Aorta (tissue), 5 donors: ENCODE measurements around the gene SLC1A6. TPM values are rescaled to one million over a fixed set of nuclear protein-coding genes. Genes with fewer than 3 reads are reported as not detected.
"Not testable (repeated sequence)": the region's sequence is repeated elsewhere in the genome, so short reads cannot be mapped to it uniquely, and the experiment has no call there.

ENCODE experiments used
- ATAC-seq: fragments of 200-7000 bp; cut with Tn5 transposase; one replicate; pipeline ENCODE4 v1.9.1; 2022; ENCODE audit warnings: moderate library complexity; ENCODE audit not compliant: low FRiP score
- DNase-seq, 2 donors: peaks; one replicate each; pipeline ENCODE4 v3.0.0-alpha.2; 2020
- H3K27ac ChIP-seq, 2 donors: one replicate each; pipeline ENCODE4 v1.5.1; 2013; ENCODE audit warnings: low read length in 2 of 2, mild to moderate bottlenecking in 2 of 2, moderate library complexity in 2 of 2, control low read depth in 1 of 2, inconsistent platforms in 1 of 2, low read depth in 1 of 2
- H3K27me3 ChIP-seq, 2 donors: one replicate each; pipeline ENCODE4 v1.6.1; 2013; ENCODE audit warnings: control low read depth in 1 of 2, low read length in 1 of 2, mild to moderate bottlenecking in 1 of 2, moderate library complexity in 1 of 2; ENCODE audit not compliant: insufficient read depth in 2 of 2, control insufficient read depth in 1 of 2
- H3K36me3 ChIP-seq, 2 donors: one replicate each; pipeline ENCODE4 v1.6.1; 2013; ENCODE audit warnings: control low read depth in 1 of 2, low read length in 1 of 2, mild to moderate bottlenecking in 1 of 2; ENCODE audit not compliant: insufficient read depth in 2 of 2, control insufficient read depth in 1 of 2
- H3K4me1 ChIP-seq, 2 donors: one replicate each; pipeline ENCODE4 v1.6.1; 2013; ENCODE audit warnings: low read length in 2 of 2, control low read depth in 1 of 2, mild to moderate bottlenecking in 1 of 2, moderate library complexity in 1 of 2; ENCODE audit not compliant: insufficient read depth in 2 of 2, control insufficient read depth in 1 of 2
- H3K4me3 ChIP-seq, 2 donors: one replicate each; pipeline ENCODE4 v1.5.1; 2013; ENCODE audit warnings: low read length in 2 of 2, control low read depth in 1 of 2, mild to moderate bottlenecking in 1 of 2
- H3K9me3 ChIP-seq: one replicate; pipeline ENCODE4 v1.6.1; 2013; ENCODE audit warnings: mild to moderate bottlenecking, low read length; ENCODE audit not compliant: control insufficient read depth
- WGBS, 2 donors: extraction: QIAGEN DNeasy Blood & Tissue Kit; methylation state at CpG; one replicate each; pipeline ENCODE4 v1.1.7; 2013; 5-methylcytosine and 5-hydroxymethylcytosine counted together
- intact Hi-C, 2 donors: fragments of 100-400 bp; cut with DNase I; formaldehyde crosslinking; loops; one replicate each; pipeline versions ENCODE4 v1.14.2 to v1.15.0; 2022
- long read RNA-seq, 2 donors: library from polyadenylated mRNA; unstranded; transcript quantifications; one replicate each; pipeline ENCODE4 v2.0.0, GENCODE V29; 2020 to 2021
- polyA plus RNA-seq, 2 donors: library from polyadenylated mRNA; stranded (reverse); fragments of 200-250 nt; gene quantifications; one replicate each; pipeline ENCODE4 v1.2.3, GENCODE V29; 2013
- total RNA-seq, 2 donors: library from RNA; stranded (reverse); fragmentation: NEBNext Ultra II Directional; extraction: Animal tissue kit (Norgen Biotek cat#: 25700); gene quantifications; one replicate each; pipeline ENCODE4 v1.2.1, GENCODE V29; 2021
- donor health status: healthy with polysubstance abuse.
- donor health status: Bipolar disorder and iron deficiency.
- donor health status: DM: no; HTN: no; CAD: no.
- donor health status: DM: no; HTN: no; CAD: no.
- donor health status: DM: yes; HTN: yes; CAD: no.

SLC1A6 gene
- total RNA-seq: not detected
- polyA plus RNA-seq: under 1 TPM in 1 of 2 donors, not detected in 1; 0.13 TPM
- long read RNA-seq, donor 1: 0 reads
- long read RNA-seq, donor 2: 0 reads

DNA sequence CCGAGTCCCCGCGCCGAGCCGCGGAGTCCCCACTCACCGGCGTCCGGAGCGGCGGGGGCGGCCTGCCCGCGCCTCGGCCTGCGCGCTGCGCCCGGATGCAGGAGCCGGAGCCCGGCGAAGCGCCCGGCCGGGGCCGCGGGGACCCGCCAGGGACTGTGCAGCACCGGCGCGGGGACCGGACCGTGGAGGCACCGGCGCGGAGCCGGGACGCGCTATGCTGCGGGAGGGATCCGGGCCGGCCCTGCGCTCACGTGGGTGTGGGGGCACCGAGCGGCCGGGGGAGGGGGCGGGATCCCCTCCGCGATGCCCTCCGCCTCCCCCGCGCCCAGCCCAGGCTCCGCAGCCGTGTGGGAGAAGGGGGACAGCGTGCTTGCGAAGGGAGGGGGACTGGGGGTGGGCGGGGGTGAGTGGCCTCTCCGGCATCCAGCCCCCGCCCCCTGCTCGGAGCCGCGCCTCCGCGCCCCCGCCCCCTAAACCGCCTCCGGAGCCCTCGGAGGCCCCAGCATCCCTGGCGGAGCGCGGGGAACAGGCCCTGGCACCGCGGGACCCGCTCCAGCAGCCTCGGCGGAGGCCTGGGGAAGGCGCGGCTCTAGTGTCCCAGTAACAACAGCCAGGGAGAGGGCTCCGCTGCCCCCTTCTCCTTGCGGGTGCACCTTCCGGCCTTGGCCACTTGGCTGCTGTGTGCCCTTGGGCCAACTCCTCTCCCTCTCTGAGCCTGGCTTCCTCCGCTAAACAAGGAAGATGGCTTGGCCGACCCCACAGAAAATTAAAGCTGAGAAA, at the start of gene SLC1A6:
SLC1A6 (minus strand) TSS at position 389 of the 780 bp plus-strand sequence. CDS start 6,954 bp downstream, outside the sequence.
- peaks cover 0 to 3% of the 10 kb centered on the region in 2 donors for H3K27me3 ChIP-seq
- H3K4me3 ChIP-seq: no peak within 1 kb of the TSS
- no peak within 1 kb of the TSS for H3K27ac ChIP-seq
- H3K36me3 ChIP-seq: no peaks in the 10 kb centered on the region
- no peaks in the 10 kb centered on the region for H3K9me3 ChIP-seq
- ATAC-seq (no peak), DNase-seq (no peak)
- no peaks in the 10 kb centered on the region for H3K4me1 ChIP-seq
- 1 to 2% methylated on average over 41 to 84 of the region's 84 CpGs for WGBS, 2 donors
- intact Hi-C loops: no loop called here

DNA sequence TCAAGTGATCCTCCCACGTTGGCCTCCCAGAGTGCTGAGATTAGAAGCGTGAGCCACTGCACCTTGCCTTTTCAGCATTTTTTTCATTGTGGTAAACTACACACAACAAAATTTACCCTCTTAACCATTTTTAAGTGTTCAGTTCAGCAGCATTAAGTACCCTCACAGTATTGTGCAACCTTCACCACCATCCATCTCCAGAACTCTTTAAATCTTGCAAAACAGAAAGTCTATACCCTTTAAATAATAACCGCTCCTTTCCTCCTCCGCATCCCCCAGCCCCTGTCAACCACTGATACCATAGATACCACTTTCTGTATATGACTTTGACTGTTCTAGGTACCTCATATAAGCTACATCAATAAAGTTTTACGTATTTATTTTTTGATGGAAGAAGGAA, 48.8 kb upstream of the SLC1A6 start:
- Histone ChIP-seq H3K27me3 (no peaks in the 10 kb centered on the region), H3K4me1 (no peaks in the 10 kb centered on the region), H3K4me3 (no peak overlapping the region), H3K27ac (no peak overlapping the region), H3K9me3 (no peaks in the 10 kb centered on the region), H3K36me3 (no peaks in the 10 kb centered on the region)
- ATAC-seq: no peak
- intact Hi-C loops: no loop called here
- no peak for DNase-seq
- 70% methylated on average over 5 of the region's 5 CpGs for WGBS, 2 donors

DNA sequence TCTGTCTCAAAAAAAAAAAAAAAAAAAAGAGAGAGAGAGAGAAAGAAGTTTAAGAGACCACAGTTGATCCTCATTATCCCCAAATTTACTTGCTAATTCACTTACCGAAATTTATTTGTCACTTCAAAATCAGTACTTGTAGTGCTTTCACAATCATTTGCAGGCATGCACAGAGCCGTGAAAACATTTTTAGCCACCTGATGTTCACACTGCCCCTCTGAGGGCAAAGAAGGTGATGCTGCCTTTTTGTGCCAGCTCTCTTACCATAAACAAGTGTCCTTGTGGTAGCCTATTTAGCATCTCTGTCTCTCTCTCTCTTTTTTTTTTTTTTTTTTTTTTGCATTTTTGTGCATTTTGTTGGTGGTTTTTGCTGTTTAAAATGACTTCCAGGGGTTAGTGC, 45.6 kb upstream of the SLC1A6 start:
- Histone ChIP-seq H3K9me3 (no peaks in the 10 kb centered on the region), H3K27ac (no peak overlapping the region), H3K36me3 (no peaks in the 10 kb centered on the region), H3K27me3 (no peaks in the 10 kb centered on the region), H3K4me1 (no peaks in the 10 kb centered on the region), H3K4me3 (no peak overlapping the region)
- ATAC-seq: no peak
- no peak for DNase-seq
- WGBS, 2 donors: 43 to 49% methylated on average over 2 of the region's 2 CpGs
- intact Hi-C loops: no loop called here

DNA sequence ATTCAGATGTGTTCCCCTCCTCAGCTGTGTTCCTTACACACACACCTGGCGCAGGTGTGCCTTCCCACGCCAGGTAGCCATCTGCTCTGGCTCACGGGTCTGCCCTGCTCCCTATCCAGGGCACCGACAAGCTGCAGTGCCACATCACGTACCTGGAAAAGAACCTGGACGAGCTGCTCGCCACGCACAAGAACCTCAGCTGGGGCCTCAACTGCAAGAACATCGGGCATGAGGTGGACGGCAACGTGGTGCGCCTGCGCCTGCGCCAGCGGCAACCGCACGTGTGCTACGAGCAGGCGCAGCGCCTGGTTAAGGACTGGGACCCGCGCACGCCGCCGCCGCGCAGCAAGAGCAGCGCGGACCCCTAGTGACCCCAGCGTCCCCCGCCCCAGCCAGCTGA, 43.1 kb upstream of the SLC1A6 start:
- DNase-seq (no peak), ATAC-seq (no peak)
- H3K27me3 ChIP-seq: no peaks in the 10 kb centered on the region
- H3K9me3 ChIP-seq: no peaks in the 10 kb centered on the region
- no peak overlapping the region for H3K27ac ChIP-seq
- H3K4me1 ChIP-seq: no peaks in the 10 kb centered on the region
- intact Hi-C loops: no loop called here
- WGBS, 2 donors: 19 to 23% methylated on average over 31 of the region's 31 CpGs
- no peaks in the 10 kb centered on the region for H3K36me3 ChIP-seq
- H3K4me3 ChIP-seq: no peak overlapping the region

DNA sequence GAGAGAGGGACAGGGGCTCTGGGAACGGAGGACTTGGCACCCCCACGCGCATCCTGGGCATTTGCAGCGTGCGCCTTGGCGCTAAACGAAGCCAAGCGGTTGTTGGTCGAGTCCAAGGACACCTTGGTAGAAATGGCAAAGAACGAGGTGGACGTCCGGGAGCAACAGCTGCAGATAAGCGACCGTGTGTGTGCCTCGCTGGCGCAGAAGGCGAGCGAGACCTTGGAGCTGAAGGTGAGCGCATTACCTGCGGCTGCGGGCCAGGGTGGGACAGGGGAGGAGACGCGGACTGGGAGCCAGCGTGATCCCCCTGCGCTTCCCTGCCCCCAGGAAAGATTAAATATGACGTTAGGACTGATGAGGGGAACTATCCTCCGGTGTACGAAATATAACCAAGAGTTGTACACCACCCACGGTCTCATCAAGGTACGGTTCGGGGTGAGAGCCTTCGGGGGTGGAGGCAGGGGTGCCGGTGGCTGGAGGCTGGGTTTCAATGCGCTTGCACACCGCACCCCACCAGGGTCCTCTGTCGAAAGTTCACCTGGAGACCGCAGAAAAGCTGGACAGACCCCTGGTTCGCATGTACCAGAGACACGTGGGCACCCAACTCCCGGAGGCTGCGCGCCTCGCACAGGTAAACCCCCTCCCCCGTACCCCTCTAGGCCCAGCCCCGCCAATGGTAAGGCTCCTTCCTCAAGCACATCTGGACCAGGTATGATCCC, 41.8 kb upstream of the SLC1A6 start:
- ATAC-seq: no peak
- no peak for DNase-seq
- Histone ChIP-seq H3K9me3 (no peaks in the 10 kb centered on the region), H3K36me3 (no peaks in the 10 kb centered on the region), H3K4me3 (no peak overlapping the region), H3K4me1 (no peaks in the 10 kb centered on the region), H3K27me3 (no peaks in the 10 kb centered on the region), H3K27ac (no peak overlapping the region)
- intact Hi-C loops: no loop called here
- WGBS, 2 donors: 69 to 76% methylated on average over 45 of the region's 45 CpGs

DNA sequence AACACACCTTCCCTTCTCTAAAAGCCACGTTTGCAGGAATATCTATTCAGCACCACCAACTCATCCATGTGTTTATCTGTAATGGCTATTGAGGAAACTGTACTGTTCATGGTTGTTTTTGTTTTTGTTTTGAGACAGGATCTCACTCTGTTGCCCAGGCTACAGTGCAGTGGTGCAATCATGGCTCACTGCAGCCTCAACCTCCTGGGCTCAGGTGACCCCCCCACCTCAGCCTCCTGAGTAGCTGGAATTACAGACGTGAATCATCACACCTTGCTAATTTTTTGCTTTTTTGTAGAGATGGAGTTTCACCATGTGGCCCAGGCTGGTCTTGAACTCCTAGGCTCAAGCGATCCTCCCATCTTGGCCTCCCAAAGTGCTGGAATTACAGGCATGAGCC, 39.2 kb upstream of the SLC1A6 start:
- ATAC-seq, H3K9me3 ChIP-seq, H3K36me3 ChIP-seq, H3K4me3 ChIP-seq, H3K27ac ChIP-seq, DNase-seq, intact Hi-C loops, H3K4me1 ChIP-seq, H3K27me3 ChIP-seq: not testable (repeated sequence)
- WGBS, 2 donors: 46 to 54% methylated on average over 3 of the region's 3 CpGs

DNA sequence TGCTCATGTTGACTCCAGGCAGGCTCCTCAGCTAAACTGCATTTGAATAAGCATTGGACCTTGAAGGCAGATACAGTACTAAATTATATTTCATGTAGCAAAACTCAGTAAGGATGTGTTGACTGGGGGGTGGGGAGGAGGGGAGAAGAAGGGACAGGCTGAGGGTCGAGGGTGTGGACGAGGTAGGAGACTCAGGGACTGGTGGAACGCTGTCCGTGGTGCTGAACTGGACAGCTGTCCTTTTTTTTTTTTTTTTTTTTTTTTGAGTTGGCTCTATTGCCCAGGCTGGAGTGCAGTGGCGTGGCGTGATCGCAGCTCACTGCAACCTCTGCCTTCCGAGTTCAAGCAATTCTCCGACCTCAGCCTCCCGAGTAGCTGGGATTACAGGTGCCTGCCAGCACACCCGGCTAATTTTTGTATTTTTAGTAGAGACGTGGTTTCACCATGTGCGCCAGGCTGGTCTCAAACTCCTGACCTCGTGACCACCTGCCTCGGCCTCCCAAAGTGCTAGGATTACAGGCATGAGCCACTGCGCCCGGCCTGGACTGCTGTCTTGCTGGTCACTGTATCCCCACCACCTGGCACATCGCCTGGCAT, 36.4 kb upstream of the SLC1A6 start:
- WGBS, 2 donors: 35 to 37% methylated on average over 18 of the region's 18 CpGs
- no peak for DNase-seq
- Histone ChIP-seq H3K27me3 (peaks cover 0 to 1% of the 10 kb centered on the region in 2 donors), H3K9me3 (peaks cover 1% of the 10 kb centered on the region), H3K4me3 (no peak overlapping the region), H3K27ac (no peak overlapping the region), H3K36me3 (no peaks in the 10 kb centered on the region), H3K4me1 (no peaks in the 10 kb centered on the region)
- intact Hi-C loops: no loop called here
- ATAC-seq: no peak

DNA sequence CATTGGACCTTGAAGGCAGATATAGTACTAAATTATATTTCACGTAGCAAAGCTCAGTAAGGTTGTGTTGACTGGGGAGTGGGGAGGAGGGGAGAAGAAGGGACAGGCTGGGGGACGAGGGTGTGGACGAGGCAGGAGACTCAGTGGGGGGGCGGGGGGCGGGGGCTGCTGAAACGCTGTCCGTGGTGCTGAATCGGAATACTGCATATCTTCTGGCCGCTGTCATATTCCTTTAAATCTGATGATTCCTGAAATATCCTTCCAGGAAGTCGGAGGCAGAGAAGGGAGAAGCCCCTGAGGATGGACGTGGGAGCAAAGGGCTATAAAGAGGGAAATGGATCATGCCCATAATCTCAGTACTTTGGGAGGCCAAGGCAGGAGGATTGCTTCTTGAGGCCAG, 34.9 kb upstream of the SLC1A6 start:
- intact Hi-C loops: no loop called here
- no peak overlapping the region for H3K27ac ChIP-seq
- peaks cover 0 to 1% of the 10 kb centered on the region in 2 donors for H3K27me3 ChIP-seq
- no peaks in the 10 kb centered on the region for H3K36me3 ChIP-seq
- 5 to 8% methylated on average over 11 of the region's 11 CpGs for WGBS, 2 donors
- no peak for DNase-seq
- no peak for ATAC-seq
- no peaks in the 10 kb centered on the region for H3K4me1 ChIP-seq
- no peak overlapping the region for H3K4me3 ChIP-seq
- peaks cover 1% of the 10 kb centered on the region for H3K9me3 ChIP-seq
